Tibial nerve (tissue), 4 donors: ENCODE results near the gene TOP2A. TPM values are rescaled to one million over a fixed set of nuclear protein-coding genes. Genes with fewer than 3 reads are reported as not detected.
"Not testable (repeated sequence)": the region's sequence is repeated elsewhere in the genome, so short reads cannot be mapped to it uniquely, and the experiment has no call there.

ENCODE experiments used
- DNase-seq, 2 donors: peaks; one replicate each; pipeline ENCODE4 v3.0.0-alpha.2; 2019; ENCODE audit warnings: low spot score in 2 of 2
- H3K27ac ChIP-seq, 4 donors: fragments of 200-600 bp; sonication (generic) in 3 of 4; one replicate each; pipeline ENCODE4 v1.5.1; 2017 to 2019; ENCODE audit warnings: mild to moderate bottlenecking in 1 of 4
- H3K27me3 ChIP-seq, 2 donors: fragments of 200-600 bp; sonication (generic) in 1 of 2; one replicate each; pipeline versions ENCODE4 v1.5.1 to v1.6.0; 2017 to 2019
- H3K36me3 ChIP-seq, 3 donors: fragments of 200-600 bp; sonication (generic); one replicate each; pipeline ENCODE4 v1.5.1; 2018 to 2019
- H3K4me1 ChIP-seq, 4 donors: fragments of 200-600 bp; sonication (generic) in 3 of 4; one replicate each; pipeline ENCODE4 v1.5.1; 2017 to 2019
- H3K4me3 ChIP-seq, 4 donors: fragments of 200-600 bp; sonication (generic) in 3 of 4; one replicate each; pipeline ENCODE4 v1.5.1; 2017 to 2019; ENCODE audit warnings: mild to moderate bottlenecking in 1 of 4, moderate library complexity in 1 of 4
- H3K9me3 ChIP-seq, 4 donors: fragments of 200-600 bp; sonication (generic) in 3 of 4; one replicate each; pipeline ENCODE4 v1.5.1; 2017 to 2019
- CTCF ChIP-seq, 5 experiments: fragments of 200-600 bp in 3 of 5; fragments of 450-650 bp in 2 of 5; sonication (generic) in 3 of 5; IDR thresholded peaks; one replicate each; pipeline ENCODE4 v1.5.1; 2016 to 2019; ENCODE audit warnings: antibody characterized with exemption in 5 of 5, mild to moderate bottlenecking in 3 of 5, moderate library complexity in 2 of 5
- EP300 ChIP-seq, 2 donors: sonication (generic); formaldehyde crosslinking; IDR thresholded peaks; one replicate each; pipeline ENCODE4 v1.6.1; 2017; ENCODE audit warnings: antibody characterized with exemption in 2 of 2, mild to moderate bottlenecking in 1 of 2
- POLR2A ChIP-seq, 2 donors: fragments of 450-650 bp; IDR thresholded peaks; one replicate each; pipeline ENCODE4 v1.6.1; 2017; ENCODE audit warnings: antibody characterized with exemption in 2 of 2, mild to moderate bottlenecking in 2 of 2, moderate library complexity in 2 of 2
- WGBS, 2 donors: methylation state at CpG; one replicate each; pipeline ENCODE4 v1.1.5; 2018; 5-methylcytosine and 5-hydroxymethylcytosine counted together
- total RNA-seq, 4 donors: library from RNA; depleted of rRNA; stranded (reverse); fragments of >200 nt; gene quantifications; one replicate each; pipeline ENCODE4 v1.1.0, GENCODE V29; 2016

Gene TOP2A
- total RNA-seq, 4 donors from 2014 or later, result 0.21 to 7.1 (median 2.6) TPM

- WGBS, 2 donors, result 36 to 51% methylated on average over 3 of the region's 3 CpGs
- no peak overlapping the region for H3K4me3 ChIP-seq
- peaks cover 0 to 14% (median 8%) of the 10 kb centered on the region in 4 donors for H3K4me1 ChIP-seq
- H3K36me3 ChIP-seq, result no peaks in the 10 kb centered on the region
- DNase-seq, result no peak
- TF ChIP-seq CTCF (IDR thresholded peaks at IDR 0.05) (peak; percentile 48 to 76 (median 64)), POLR2A (IDR thresholded peaks at IDR 0.05) (no peak), EP300 (IDR thresholded peaks at IDR 0.05) (no peak)
- H3K9me3 ChIP-seq, result no peaks in the 10 kb centered on the region
- no peak overlapping the region for H3K27ac ChIP-seq
- peaks cover 0 to 10% of the 10 kb centered on the region in 2 donors for H3K27me3 ChIP-seq
These were observed 2.3 kb downstream of the TOP2A start for GRCh38 chr17:40415390-40415789.

- not testable (repeated sequence) for H3K9me3 ChIP-seq, H3K4me3 ChIP-seq, H3K27ac ChIP-seq, H3K36me3 ChIP-seq, DNase-seq
- peaks cover 0 to 14% (median 8%) of the 10 kb centered on the region in 4 donors for H3K4me1 ChIP-seq
- 88 to 91% methylated on average over 4 of the region's 4 CpGs for WGBS, 2 donors
- peaks cover 0 to 10% of the 10 kb centered on the region in 2 donors for H3K27me3 ChIP-seq
These were observed 3.4 kb downstream of the TOP2A start for GRCh38 chr17:40414312-40414711.

- no peak overlapping the region for H3K27ac ChIP-seq
- H3K36me3 ChIP-seq, result no peaks in the 10 kb centered on the region
- no peak for TF ChIP-seq POLR2A (IDR thresholded peaks at IDR 0.05)
- TF ChIP-seq EP300 (IDR thresholded peaks at IDR 0.05), result no peak
- TF ChIP-seq CTCF (IDR thresholded peaks at IDR 0.05), result no peak
- H3K4me1 ChIP-seq, result peaks cover 0 to 7% (median 6%) of the 10 kb centered on the region in 4 donors
- H3K4me3 ChIP-seq, result no peak overlapping the region
- DNase-seq, result no peak
- peaks cover 0 to 10% of the 10 kb centered on the region in 2 donors for H3K27me3 ChIP-seq
- H3K9me3 ChIP-seq, result no peaks in the 10 kb centered on the region
These were observed 4.8 kb downstream of the TOP2A start for GRCh38 chr17:40412880-40413279.

GRCh38 chr17:40411821-40412220, 5.9 kb downstream of the TOP2A start:
- peak overlapping the region in 1 of 4 donors; percentile 36 for H3K27ac ChIP-seq
- H3K9me3 ChIP-seq, result no peaks in the 10 kb centered on the region
- H3K4me3 ChIP-seq, result no peak overlapping the region
- H3K27me3 ChIP-seq, result peaks cover 0 to 3% of the 10 kb centered on the region in 2 donors
- 91 to 92% methylated on average over 4 of the region's 4 CpGs for WGBS, 2 donors
- H3K4me1 ChIP-seq, result peaks cover 0 to under 1% (median 0%) of the 10 kb centered on the region in 4 donors
- TF ChIP-seq EP300 (IDR thresholded peaks at IDR 0.05) (no peak), POLR2A (IDR thresholded peaks at IDR 0.05) (no peak), CTCF (IDR thresholded peaks at IDR 0.05) (no peak)
- no peak for DNase-seq
- no peaks in the 10 kb centered on the region for H3K36me3 ChIP-seq

- Histone ChIP-seq H3K4me3 (no peak overlapping the region), H3K9me3 (no peaks in the 10 kb centered on the region), H3K27me3 (no peaks in the 10 kb centered on the region), H3K4me1 (no peaks in the 10 kb centered on the region), H3K36me3 (no peaks in the 10 kb centered on the region), H3K27ac (no peak overlapping the region)
- 73 to 81% methylated on average over 1 of the region's 1 CpG for WGBS, 2 donors
- TF ChIP-seq POLR2A (IDR thresholded peaks at IDR 0.05) (no peak), CTCF (IDR thresholded peaks at IDR 0.05) (no peak), EP300 (IDR thresholded peaks at IDR 0.05) (no peak)
- no peak for DNase-seq
These were observed 7.6 kb downstream of the TOP2A start for GRCh38 chr17:40410082-40410481.

- not testable (repeated sequence) for H3K27me3 ChIP-seq, H3K9me3 ChIP-seq, H3K4me3 ChIP-seq, H3K27ac ChIP-seq, H3K4me1 ChIP-seq, DNase-seq, H3K36me3 ChIP-seq
- WGBS, 2 donors, result 93 to 97% methylated on average over 4 of the region's 4 CpGs
These were observed 8.2 kb downstream of the TOP2A start for GRCh38 chr17:40409540-40409939.
